Stimulated activated CD4-positive, alpha-beta T cell treated with anti-CD3 and anti-CD28 coated beads, Interleukin-2, amount 100 ng/mL, for 24 hours (primary cell): ENCODE results near the gene PTPRM.

Source experiments
- DNase-seq, 2 donors: peaks; one replicate each; pipeline ENCODE4 v3.0.0-alpha.2; 2020

PTPRM gene

DNA sequence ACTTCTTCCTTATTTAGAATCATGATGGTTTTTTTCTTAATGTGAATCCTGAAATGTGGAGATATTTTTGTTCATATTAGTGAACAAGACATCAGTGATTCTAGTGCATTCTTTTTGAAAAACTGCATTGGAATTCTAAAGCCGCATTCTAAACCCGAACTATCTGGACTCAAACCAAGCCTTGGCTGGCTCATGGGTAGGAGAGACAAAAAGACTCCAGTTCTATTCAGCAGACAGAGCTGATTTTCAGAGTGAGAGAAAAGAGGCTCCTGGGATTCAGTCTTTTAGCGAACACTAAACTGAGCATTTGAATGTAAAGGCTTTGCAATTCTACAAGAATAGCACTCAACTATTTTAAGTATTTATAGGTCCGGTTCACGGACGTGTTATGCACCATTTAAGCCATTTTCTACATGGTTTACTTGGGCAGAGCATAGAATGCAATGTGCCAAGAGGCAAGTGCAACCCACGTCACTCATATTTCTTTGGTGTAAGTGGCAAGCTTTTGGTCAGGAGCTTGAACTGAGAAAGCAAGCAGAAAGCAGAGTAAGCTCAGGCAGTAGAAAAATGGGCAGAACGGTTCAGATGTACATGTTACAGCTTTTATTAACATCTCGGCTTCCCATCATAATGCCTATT lies 814.8 kb downstream of the PTPRM start:
- no peak for DNase-seq

DNA sequence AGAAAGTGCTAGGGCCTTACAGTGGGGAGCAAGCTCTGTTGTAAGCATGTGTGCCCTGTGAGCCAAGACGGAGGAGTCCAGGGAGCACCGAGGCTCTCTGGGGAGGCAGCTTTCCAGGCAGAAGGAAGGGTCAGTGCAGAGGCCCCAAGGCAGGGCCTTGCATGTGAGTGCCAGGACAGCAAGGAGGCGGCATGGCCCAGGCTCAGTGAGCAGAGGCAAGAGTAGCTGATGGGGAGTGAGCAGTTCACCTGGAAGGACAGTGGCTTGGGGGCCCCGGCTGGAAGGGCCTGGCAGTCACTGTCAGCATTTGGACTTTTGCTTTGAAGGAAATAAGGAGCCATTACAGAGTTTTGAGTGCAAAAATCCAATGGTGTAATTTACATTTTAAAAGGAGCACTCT lies 818.3 kb downstream of the PTPRM start:
- no peak for DNase-seq

DNA sequence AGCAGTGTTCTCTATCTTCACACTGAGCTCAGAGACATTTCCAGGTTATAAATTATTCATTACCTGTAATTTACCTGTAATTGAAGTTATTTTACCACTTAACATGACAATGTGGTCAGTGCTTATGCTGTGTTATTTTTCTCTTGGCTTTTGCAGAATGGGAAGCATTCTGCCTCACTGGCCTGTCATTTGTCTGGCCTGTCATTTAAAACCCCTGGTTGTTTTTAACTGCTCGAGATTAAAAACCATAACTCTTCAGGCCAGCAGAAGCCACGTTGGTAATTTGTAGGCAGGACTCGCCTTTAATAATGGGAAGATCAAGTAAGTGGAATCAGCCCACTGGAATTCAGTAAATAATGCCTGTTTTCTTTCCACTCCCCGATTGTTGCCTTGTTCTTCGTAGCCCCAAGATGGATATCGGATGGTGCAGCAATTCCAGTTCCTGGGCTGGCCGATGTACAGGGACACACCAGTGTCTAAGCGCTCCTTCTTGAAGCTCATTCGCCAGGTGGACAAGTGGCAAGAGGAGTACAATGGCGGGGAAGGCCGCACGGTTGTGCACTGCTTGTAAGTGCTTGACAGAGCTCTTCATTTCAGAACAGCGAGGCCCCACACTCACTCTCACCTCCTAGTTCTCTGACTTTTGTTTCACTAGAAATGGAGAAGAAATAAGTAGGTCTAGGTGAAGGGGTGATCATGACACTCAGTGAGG lies 819.7 kb downstream of the PTPRM start:
- DNase-seq, result no peak

DNA sequence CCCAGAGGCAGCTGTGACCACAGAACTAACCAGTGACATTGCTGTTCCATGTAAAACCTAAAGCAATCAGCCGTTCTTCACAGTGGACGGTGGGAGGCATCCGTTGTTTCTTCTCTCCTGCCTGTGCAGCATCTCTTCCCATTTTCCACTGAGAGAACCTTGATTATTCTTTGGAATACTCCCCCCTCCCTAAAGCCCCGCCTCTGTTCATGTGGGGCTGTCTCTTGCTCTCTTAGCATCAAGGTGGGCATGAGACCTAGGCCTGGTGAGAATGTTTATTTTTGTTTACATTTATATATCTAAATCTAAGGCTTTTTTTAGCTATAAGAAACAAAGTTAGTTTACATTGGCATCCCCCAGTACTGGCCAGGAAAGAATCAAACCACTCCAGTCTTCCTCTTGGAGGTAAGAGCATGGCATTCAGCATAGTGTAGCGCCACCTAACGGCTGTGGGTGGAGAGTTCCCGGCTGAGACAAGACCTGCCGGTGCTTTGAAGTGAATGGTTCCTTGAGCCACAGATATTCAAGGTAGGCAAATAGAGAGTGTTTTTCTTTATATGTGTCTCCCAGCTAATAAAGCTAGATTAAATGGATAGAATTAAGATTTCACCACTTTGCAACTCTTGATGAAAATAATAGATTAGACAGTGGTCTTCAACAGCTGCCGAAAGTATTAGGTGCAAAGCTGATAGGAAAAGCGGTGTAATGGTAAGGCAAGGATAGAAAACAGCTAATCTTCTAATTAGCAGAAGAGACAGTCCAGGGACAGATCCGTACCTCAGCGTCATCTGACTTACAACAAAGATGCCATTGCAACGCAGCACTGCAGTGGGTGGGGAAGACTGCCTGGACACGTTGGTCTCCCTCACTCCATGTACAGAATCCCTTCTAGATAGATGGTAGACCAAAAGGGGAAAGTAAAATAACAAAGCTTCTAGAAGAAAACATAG lies 822.5 kb downstream of the PTPRM start:
- DNase-seq, result peak in 1 of 2 donors; percentile 53

DNA sequence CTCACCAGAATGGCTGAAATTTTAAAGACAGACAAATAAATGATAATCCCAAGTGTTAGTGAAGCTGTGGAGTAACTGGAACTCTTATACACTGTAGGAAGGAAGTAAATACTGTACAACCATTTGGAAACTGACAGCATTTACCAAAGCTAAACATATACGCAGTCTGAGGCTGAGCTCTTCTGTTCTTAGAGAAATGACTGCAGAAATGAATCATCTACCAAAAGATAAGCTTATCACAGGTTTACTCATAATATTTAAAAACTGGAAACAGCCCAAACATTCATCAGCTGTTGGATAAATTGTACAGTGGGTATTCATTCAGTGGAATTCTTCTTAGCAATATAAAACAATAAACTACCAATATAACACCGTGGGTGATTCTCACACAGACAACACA lies 824.0 kb downstream of the PTPRM start:
- no peak for DNase-seq

DNA sequence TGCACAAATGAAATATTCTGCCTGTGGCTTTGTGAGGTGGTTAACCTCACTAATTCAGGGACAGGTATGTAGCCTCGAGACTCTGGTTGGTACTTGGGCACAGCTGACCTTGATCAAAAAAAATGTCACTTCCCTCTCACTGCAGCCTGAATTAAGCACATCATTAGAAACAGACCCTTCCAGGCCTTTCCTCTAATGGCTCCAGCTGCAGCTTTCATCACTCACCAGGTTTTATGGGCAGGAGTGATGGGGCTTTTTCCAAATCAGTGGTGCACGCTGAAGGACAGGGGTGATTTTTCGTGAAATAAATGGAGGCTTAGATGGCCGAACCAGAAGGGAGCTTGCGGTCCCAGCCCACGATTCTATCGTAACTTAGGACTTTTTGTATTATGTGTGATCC lies 829.1 kb downstream of the PTPRM start:
- no peak for DNase-seq

DNA sequence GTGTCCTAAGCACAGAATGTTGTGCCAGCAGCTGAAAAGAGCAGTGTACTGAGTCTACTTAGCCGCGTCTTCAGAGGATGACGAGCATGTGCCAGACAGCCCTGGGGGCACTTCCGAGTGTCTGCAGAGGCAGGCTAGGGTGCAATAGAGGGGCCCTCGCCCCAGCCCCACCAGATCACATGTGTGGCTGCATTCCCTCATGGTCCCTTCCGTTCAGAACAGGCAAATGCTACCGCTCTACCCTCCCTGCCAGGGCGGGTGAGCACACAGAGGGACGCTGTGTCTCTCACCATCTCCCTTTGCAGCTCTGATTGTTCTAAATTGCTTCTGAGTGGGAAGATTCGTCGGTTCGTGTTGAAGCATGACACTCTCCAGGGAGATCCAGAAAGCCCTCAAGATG lies 829.9 kb downstream of the PTPRM start:
- no peak for DNase-seq

DNA sequence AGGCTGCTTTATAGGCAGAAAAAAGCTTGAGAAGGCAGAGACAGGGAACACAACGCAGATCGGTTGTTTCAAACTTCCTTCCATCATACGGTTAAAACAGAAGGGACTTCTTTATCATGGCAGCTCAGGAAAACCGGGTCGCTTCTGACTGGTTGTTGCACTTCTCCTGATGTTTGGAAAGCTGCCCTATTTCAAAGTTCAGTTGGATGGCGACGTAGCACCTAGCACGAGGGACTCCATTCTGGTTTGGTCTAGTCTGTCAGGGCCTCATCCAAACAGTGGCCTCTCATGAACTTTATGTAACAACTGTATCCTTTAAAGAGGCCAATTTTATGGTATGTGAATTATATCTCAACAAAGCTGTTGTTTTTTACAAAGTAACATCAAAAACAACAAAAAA lies 832.0 kb downstream of the PTPRM start:
- DNase-seq, result no peak

DNA sequence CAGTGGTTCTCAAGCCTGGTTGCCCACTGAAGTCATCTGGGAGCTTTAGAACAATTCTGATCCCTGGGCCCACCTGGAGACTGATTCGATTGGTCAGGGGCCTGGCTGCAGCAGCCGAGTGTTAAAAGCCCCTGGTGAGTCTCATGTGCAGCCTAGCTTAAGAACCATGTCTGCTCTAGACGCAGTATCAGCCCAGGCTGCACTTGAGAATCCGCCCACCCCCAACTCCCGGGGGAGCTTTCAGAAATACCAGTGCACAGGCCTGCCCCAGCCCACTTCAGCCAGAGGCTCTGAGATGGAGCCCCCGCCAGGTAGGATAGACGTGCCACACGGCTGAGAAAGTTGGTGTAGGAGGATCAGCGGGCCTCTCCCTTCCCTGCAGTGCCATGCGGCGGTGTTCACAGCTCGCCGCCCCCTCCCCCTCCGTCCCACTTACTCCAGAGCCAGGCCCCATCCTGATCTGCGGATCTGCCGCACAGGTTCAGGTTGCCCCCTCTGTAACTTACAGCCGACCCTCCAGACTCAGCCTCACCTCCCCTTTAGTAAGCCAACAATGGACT lies 833.2 kb downstream of the PTPRM start:
- DNase-seq, result no peak

DNA sequence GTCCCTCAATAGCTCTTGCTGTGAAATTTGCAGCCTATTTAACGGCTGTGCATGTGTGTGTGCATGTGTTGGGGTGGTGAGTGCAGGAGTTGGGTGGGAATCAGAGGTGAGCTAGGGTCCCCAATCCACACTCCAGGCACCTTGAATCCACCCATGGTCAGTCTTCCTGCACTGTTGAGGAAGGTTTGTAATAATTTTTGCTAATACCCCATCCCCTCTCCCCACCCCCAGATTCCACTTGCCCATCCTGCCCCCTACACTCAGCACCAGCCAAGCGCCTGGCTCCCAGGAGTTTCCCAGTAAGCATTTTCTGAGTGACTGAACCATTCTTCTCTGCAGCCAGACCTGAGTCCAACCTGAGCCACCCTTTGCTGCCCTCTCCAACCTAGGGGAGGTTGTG lies 833.7 kb downstream of the PTPRM start:
- no peak for DNase-seq

DNA sequence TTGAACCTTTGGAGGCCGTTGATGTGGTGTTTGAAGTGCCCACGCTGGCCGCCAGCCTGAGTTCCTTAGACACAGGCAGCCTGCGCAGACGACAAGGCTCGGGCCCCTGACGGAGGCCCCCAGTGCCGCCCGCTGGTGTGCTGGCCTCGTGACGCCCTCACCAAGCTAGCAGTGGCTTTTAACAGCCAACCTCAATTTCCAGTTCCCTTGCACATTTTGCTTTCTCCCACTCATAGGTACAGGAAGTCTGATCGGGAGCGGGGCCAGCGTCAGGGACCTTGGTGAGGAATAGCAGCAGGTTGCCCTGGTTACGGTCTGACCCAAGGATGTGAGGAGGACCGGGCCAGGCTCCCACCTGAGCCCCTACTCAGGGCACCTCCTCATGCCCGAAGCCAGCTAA lies 834.5 kb downstream of the PTPRM start:
- DNase-seq, result no peak

DNA sequence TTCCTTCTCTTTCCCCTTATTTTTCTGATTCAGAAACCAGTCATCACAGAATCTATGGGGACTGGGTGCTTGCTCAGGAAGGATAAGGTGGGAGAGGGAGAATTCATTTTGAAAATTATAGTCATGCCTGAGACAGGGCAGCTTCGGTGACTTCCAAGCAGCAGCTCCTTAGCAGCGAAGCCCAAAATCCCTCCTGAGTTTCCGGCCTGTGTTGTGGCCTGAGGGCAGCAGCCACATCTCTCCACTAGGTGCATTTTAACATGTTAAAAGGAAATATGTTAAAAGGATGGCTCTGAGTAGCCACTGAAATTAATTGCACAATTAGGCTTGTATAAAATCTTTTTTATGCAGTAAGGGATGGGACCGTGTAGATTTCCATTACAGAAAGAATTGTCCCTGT lies 835.1 kb downstream of the PTPRM start:
- DNase-seq, result no peak

DNA sequence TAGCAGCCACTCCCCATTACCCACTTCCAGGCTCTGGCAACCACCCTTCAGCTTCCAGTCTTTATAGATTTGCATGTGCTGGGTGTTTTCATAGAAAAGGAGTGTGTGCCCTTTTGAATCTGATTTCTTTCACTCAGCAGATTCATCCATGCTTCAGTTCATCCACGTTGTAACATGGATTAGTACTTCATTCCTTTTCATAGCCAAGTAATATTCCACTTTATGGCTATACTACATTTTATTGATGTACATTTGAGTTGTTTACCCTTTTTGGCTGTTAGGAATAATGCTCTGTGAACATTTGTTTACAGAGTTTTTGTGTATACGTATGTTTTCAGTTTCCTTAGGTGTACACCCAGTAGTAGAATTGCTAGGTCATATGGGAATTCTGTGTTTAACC lies 836.6 kb downstream of the PTPRM start:
- no peak for DNase-seq

DNA sequence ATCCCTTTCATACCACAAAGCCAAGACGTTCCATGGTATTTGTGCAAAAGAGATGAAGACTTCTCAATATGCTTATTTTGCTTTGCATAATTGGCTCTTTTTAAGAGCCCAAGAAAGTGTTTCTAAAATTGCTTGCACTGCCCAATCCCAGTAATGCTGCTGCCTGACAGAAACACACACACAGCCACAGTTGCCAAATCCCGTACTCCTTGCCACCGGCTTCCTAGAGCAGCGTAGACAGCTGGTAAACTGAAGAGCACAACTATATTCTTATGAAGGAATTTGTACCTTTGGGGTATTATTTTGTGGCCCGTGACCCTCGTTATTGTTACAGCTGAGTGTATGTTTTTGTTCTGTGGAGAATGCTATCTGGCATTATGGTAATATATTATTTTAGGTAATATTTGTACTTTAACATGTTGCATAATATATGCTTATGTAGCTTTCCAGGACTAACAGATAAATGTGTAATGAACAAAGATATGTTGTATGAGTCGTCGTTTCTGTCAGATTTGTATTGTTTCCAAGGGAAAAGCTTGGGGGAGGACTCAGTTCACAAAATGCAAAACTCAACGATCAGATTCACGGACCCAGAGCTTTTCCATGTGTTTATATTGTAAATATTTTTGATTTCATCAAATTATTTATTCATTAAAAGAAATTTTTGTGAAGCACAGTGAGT lies 839.2 kb downstream of the PTPRM start:
- no peak for DNase-seq

DNA sequence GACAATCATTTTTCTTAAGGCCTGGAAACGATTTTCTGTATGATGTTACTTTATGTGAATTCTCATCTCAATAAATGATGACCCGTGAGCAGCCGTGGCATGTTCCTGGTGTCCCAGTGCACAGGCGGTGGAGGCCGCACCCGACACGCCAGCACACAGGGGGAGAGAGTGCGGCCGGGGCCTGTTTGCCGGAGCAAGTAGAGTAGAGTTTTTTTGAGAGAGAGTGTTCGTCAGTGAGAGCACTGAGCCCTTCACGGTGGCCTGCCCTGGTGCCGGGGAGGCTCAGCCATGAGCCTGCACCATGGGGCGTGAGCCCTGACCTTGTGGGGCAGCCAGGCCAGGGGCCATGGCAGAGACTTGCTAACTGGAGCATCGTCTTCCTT lies 839.7 kb downstream of the PTPRM start:
- no peak for DNase-seq

DNA sequence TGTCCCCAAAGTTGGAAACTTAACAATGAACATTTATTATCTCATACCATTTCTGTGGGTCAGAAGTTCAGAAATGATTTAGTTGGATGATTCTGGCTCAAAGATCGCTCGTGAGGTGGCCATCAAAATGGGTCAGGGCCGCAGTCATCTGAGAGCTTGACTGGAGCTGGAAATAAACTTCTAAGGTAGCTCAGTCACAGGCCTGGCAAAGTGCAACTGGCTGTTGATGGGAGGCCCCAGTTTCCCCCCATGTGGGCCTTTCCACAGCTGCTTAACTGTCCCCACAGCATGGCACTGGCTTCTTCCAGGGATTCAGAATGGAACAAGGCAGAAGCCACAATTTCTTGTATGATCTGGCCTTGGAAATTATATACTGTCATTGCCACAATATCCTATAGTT lies 842.0 kb downstream of the PTPRM start:
- DNase-seq, result no peak

DNA sequence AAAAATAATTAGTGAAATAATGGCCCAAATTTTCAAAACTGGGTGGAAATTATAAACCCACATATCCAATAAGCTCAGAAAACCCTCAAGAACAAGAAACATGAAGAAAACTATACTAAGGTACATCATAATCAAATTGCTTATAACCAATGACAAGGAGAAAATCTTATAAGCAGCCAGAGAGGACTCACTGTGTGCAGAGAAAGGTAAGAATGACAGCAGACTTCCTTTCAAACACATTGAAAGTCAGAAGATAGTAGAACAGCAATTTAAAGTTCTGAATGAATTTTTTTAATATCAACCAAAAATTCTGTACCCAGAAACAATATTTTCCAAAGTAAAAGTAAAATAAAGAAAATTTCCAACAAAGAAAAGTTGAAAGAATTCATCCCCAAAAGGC lies 844.4 kb downstream of the PTPRM start:
- DNase-seq, result no peak

DNA sequence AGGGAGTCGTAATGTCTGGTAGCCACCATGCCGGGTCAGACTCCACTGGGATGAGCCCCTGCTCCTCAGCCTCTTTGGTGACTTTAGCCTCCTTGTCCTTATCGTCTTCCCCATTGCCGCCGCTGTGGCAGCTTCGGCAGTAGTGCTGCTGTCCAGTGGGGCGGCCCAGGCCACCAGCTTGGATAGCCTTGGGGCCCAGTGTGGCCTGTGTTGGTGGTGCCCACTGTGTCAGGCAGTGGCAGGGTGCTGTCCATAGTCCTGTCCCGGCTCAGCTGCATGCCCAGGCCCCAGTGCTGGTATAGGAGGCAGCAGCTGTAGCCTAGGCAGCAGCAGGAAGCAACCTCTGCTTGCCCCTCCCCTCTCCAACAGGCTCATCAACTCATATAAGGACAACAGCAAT lies 845.0 kb downstream of the PTPRM start:
- DNase-seq, result no peak

DNA sequence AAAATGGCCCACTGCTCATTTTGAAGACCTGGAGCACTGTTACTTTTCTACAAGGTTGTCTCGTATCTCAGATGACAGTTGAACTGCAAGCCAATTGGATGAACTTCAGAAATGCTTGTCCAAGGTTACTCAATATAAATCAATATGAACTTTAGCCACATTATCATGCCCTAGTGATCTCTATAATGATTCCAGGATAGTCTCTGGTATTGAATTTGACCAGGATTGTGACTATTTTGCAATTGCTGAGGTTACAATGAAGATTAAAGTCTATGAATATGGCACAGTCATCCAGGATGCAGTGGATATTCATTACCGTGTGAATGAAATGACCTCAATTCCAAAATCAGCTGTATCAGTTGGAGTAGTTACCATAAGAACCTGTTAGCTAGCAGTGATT lies 846.1 kb downstream of the PTPRM start:
- no peak for DNase-seq

DNA sequence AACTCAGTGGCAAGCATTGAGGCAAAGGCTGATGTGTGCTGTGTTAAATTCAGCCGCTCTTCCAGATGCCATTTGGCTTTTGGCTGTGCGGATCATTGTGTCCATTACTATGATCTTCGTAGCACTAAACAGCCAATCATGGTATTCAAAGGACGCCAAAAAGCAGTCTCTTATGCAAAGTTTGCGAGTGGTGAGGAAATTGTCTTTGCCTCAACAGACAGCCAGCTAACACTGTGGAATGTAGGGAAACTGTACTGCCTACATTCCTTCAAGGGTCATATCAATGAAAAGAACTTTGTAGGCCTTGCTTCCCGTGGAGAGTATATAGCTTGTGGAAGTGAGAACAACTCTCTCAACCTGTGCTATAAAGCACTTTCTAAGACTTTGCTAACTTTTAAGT lies 846.6 kb downstream of the PTPRM start:
- DNase-seq, result no peak

DNA sequence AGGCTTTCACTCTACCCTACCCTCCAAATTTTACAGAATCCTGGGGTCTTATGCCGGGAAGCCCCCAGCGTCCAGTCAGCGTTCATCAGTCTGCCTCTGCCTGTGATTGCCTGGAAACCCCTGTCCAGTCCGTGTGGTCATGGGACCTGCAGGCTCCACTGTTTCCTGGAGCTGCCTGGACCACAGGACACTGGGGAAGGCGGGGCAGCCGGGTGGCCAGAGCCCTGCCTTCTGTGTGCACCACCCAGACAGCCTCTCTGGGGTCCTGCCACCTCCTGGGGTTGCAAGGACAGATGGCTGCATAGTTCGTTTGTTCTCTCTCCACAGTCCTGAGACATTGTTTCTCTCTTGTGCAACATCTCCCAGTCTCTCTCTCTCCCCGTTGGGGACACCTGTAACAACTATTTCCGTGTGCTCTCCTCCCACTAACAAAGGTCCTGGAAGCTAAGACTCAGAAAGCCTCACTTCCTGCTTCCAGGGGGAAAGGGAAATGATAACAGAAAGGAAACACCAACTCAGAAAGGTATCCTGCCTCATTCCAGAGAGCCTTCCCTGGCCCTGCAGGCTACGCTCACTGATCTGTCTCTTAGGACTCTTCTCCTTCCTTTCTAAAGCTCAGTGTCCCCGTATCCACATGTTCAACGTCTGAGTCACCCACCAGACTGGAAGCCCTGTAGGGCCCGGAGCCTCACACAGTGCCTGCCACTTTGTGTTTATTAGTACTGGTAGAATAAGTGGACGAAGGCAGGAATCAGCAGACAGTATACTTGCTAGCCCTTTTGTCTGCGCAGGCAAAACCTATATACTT lies 849.3 kb downstream of the PTPRM start:
- no peak for DNase-seq

DNA sequence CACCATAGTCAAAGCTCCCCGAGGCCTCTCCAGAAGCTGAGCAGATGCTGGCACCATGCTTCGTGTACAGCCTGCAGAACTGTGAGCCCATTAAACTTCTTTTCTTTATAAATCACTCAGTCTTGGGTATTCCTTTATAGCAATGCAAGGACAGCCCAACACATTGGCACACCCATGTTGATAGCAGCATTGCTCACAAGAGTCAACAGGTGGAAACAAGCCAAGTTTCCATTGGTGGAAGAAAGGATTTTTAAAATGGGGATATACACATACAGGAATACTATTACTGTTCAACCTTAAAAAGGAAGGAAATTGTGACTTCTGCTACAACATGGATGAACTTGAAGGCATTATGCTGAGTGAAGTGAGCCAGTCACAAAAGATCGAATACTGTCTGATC lies 855.3 kb downstream of the PTPRM start:
- DNase-seq, result no peak
